HL-60 (cell line): ENCODE data around the gene RASSF8.

Source experiments
- GABPA ChIP-seq: IDR thresholded peaks from 2 replicates; pipeline ENCODE4 v1.6.1; 2012; ENCODE audit warnings: low read depth
- POLR2AphosphoS5 ChIP-seq: IDR thresholded peaks from 2 replicates; pipeline ENCODE4 v1.6.1; 2012; ENCODE audit warnings: low read depth
- TF ChIP-seq, protein P1 (sequence below): IDR thresholded peaks from one replicate; pipeline ENCODE4 v1.5.1; 2011; ENCODE audit warnings: low read length, control low read depth, inconsistent platforms; ENCODE audit not compliant: insufficient read depth
- TF ChIP-seq, protein P2 (sequence below): IDR thresholded peaks from 2 replicates; pipeline ENCODE4 v1.6.1; 2012; ENCODE audit warnings: low read depth; ENCODE audit not compliant: insufficient replicate concordance

GRCh38 chr12:26003065-26003464 is 44.6 kb downstream of the RASSF8 start:
- TF ChIP-seq, protein P1, sequence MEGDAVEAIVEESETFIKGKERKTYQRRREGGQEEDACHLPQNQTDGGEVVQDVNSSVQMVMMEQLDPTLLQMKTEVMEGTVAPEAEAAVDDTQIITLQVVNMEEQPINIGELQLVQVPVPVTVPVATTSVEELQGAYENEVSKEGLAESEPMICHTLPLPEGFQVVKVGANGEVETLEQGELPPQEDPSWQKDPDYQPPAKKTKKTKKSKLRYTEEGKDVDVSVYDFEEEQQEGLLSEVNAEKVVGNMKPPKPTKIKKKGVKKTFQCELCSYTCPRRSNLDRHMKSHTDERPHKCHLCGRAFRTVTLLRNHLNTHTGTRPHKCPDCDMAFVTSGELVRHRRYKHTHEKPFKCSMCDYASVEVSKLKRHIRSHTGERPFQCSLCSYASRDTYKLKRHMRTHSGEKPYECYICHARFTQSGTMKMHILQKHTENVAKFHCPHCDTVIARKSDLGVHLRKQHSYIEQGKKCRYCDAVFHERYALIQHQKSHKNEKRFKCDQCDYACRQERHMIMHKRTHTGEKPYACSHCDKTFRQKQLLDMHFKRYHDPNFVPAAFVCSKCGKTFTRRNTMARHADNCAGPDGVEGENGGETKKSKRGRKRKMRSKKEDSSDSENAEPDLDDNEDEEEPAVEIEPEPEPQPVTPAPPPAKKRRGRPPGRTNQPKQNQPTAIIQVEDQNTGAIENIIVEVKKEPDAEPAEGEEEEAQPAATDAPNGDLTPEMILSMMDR: no peak
- no peak for TF ChIP-seq POLR2AphosphoS5
- no peak for TF ChIP-seq GABPA
- TF ChIP-seq, protein P2, sequence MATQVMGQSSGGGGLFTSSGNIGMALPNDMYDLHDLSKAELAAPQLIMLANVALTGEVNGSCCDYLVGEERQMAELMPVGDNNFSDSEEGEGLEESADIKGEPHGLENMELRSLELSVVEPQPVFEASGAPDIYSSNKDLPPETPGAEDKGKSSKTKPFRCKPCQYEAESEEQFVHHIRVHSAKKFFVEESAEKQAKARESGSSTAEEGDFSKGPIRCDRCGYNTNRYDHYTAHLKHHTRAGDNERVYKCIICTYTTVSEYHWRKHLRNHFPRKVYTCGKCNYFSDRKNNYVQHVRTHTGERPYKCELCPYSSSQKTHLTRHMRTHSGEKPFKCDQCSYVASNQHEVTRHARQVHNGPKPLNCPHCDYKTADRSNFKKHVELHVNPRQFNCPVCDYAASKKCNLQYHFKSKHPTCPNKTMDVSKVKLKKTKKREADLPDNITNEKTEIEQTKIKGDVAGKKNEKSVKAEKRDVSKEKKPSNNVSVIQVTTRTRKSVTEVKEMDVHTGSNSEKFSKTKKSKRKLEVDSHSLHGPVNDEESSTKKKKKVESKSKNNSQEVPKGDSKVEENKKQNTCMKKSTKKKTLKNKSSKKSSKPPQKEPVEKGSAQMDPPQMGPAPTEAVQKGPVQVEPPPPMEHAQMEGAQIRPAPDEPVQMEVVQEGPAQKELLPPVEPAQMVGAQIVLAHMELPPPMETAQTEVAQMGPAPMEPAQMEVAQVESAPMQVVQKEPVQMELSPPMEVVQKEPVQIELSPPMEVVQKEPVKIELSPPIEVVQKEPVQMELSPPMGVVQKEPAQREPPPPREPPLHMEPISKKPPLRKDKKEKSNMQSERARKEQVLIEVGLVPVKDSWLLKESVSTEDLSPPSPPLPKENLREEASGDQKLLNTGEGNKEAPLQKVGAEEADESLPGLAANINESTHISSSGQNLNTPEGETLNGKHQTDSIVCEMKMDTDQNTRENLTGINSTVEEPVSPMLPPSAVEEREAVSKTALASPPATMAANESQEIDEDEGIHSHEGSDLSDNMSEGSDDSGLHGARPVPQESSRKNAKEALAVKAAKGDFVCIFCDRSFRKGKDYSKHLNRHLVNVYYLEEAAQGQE: no peak
